NK-92 treated with Interleukin-12 subunit alpha and Interleukin-12 subunit beta, amount 100 ng/mL, for 24 hours (cell line): ENCODE data around the gene GPM6B.
A peak's percentile ranks its signal among the peaks of the same experiment; 100 is the strongest.
"Not testable (repeated sequence)": the region's sequence is repeated elsewhere in the genome, so short reads cannot be mapped to it uniquely, and the experiment has no call there.

ENCODE experiments used
- DNase-seq: peaks from one replicate; lab custom pipeline; 2025; lab: John Stamatoyannopoulos, UW

Gene GPM6B

GRCh38 chrX:13764281-13764680 is 52.6 kb downstream of the GPM6B start:
- DNase-seq = no peak

- no peak for DNase-seq
Measured at GRCh38 chrX:13763489-13763888, 53.4 kb downstream of the GPM6B start.

DNA sequence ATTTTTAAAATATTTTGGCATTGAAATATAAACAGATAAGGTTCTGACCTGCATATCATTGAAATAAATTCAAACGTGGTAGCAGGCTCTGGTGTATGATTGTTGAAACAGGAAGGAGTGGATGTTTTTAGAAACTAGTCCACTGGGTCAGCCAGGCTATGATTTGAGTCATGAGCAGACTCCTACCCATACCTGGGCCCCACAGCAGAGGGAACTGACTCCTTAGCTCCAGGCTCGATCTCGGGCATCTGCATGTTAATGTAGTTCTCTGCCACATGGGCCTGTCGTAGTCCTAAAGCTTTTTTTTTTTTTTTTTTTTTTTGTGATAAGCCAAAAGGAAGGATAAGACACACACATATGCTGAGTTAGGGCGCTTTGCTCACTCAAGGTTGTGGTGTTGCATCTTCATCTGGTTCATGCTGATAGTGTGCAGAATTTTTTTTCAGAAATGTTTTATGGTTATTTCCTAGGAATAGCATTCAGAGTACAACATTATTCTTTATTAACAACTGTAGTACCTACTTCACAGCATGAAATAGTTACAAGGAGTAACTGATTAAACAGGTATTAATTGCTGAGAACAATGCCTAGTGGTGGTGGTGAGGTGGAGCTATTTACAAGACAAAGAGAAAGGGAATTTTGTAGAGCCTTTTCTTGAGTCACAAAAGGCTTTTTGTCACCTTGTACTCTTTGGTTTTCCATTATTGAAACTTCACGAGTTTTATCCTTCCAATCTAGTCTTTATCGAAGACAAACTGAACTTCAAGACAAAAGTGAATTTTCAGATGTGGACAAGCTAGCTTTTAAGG is 55.1 kb downstream of the GPM6B start:
- DNase-seq = no peak

DNA sequence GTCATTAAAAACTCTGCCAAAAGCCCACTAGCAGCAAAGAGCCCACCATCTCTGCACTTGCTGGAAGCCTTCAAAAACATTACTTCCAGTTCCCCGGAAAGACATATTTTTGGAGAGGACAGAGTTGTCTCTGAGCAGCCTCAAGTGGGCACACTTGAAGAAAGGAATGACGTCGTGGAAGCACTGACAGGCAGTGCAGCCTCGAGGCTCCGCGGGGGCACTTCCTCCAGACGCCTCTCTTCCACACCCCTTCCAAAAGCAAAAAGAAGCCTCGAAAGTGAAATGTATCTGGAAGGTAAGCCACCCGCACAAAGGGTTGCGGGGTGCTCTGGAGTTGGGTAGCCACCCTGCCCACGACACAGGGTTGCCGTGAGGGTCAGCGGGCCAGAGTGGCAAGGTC is 56.5 kb downstream of the GPM6B start:
- DNase-seq = no peak

DNA sequence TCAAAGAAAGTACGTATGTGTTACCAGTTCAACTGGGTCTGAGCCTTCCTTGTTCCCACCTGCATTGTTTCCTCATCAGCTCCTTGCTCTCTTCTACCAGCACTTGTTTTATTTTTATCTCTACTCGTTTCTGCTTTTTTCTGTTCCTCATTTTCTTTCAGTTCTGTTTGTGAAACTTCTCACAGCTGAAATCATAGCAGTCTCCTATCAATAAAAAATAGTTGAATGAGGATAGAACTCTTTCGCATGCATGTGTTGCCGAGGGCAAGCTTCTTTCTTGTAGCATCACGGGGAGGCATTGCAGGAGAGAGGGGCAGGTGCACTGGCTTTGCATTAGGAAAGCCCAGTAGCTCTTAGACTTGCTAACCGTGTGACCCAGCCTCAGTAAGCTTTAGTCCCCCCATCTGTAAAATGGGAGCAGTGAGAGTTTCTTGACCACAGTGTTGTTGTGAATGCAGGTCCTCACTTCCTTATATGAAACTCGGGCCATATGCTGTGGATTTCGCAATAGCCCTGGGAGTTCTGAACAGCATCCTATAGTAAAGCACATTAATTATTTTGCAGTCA is 57.7 kb downstream of the GPM6B start:
- no peak for DNase-seq

DNA sequence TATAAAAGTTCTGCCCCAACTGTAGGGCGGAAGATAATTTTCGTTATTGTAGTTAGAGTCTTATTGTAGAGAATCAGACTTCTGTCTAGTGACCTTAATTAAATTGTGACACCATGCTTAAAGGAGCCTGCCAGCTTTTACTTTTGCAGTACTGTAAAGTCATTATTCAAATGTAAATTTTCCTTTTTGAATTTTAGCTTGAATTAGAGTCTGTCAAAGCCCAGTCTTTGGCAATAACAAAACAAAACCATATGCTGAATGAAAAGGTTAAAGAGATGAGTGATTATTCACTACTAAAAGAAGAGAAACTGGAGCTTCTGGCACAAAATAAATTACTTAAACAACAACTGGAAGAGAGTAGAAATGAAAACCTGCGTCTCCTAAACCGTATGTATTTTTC is 60.5 kb downstream of the GPM6B start:
- no peak for DNase-seq

DNA sequence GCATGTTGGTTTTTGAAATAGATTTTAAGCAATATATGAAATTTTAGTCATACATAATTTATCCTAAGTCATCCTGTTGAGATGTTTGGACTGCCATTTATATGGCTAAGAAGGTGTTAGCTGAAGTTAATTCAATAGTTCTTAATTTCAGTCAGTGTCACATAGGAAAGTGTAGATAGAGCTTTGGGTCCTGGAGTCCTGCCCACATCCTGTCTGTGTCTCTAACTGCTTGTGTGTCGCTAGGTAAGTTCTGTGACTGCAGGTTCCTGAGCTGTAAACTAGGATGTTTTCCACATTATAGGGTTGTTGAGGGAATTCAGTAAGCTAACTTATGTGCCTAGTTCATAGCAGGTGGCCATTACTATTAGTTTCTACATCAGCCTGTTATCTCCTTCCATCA is 61.6 kb downstream of the GPM6B start:
- DNase-seq = no peak

DNA sequence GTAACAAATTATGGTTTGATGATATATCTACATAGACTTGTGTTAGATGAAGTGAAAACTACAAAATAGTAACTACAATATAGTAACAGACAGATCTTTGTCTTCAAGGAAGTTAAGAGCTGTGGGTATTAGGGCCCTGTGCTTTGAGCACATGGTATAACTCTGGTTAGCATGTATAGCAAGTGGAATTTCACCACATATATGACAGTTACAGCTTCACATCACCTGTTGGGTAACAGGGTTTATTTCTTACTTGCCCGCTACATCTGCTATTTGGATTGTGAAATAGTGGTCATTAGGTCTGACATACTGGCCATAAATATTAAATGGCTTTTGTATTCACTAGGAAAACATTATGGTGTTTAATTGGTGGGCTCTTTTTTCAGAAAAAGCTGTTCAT is 62.1 kb downstream of the GPM6B start:
- no peak for DNase-seq

GRCh38 chrX:13752646-13753045 is 64.2 kb downstream of the GPM6B start:
- no peak for DNase-seq

GRCh38 chrX:13752141-13752540 is 64.8 kb downstream of the GPM6B start:
- DNase-seq = no peak

DNA sequence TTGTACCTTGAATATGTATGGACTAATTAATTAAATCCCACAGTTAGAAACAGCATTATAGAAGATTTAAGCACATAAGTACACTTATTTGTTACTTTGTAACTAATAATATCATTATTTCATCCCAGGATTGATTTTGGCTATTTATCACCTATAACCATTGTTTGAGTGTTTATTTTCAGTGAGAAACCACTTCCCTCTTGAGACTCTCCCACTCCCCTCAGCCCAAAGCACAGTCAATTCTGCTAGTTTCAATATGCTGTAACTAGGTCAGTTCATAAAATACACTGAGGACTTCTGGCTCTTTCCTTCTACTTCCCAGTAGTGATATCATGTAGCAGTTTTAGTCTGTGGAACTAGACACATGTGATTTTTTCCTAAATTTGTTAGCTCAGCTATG is 66.1 kb downstream of the GPM6B start:
- no peak for DNase-seq

DNA sequence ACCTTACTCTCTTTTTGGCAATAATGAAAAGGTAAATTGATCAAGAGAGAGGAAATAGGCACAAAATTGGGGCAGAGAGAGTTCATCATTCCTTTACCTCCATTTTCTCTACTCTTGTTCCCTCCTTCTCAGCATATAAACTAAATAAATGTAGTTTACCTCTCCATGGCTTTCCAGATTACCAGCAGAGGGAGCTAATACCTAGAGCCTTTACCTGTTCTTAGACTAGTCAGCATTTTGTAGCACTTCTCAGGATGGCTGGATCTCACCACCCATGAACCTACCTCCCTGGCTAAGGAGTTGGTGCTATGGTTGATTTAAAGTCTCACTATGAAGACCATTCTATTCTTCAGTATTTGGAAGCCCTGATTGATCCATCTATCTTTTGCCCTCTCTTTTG is 66.7 kb downstream of the GPM6B start:
- no peak for DNase-seq

DNA sequence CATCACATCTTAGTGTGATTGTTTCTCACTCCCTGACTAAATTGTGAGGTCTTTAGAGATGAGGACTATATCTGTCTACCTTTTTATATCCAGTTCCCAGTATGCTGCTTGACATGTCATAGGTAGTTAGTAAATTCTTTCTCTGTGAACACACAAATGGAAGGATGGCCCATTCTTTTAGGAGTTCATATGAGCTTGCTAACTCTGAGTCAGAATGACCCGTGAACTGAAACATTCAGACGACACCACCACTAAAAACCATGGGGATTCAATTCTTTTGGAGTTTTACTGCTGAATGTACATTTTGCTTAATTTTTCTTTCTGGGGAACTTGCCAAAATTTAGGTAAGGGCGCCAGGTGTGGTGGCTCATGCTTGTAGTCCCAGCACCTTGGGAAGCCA is 68.4 kb downstream of the GPM6B start:
- no peak for DNase-seq

- DNase-seq = no peak
Measured at GRCh38 chrX:13747836-13748235, 69.1 kb downstream of the GPM6B start.

DNA sequence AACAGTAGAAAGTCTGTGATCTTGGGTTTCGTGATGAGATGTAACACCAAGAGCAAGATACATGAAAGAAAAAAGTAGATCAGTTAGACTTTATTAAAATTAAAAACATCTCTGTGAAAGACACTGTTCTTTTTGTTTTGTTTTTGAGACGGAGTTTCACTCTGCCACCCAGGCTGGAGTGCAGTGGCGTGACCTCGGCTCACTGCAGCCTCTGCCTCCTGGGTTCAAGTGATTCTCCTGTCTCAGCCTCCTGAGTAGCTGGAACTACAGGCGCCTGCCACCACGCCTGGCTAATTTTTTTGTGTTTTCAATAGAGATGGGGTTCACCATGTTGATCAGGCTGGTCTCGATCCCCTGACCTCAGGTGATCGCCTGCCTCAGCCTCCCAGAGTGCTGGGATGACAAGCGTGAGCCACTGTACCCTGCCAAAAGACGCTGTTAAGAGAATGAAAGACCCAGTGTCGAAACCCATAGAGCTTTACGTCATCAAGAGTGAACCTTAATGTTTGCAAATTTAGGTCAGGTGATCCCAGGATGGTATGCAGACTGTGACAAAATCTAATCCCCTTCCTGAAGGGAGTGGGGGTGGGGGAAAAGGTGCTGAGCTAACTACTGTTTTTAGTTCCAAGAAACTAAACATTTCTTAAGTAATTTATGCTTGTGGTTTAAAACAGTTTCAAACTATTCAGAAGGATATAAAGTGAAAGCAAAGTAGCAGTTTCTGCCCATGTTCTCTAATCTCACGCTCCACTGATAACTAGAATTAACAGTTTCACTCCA is 74.3 kb downstream of the GPM6B start:
- DNase-seq = peak; percentile 19

DNA sequence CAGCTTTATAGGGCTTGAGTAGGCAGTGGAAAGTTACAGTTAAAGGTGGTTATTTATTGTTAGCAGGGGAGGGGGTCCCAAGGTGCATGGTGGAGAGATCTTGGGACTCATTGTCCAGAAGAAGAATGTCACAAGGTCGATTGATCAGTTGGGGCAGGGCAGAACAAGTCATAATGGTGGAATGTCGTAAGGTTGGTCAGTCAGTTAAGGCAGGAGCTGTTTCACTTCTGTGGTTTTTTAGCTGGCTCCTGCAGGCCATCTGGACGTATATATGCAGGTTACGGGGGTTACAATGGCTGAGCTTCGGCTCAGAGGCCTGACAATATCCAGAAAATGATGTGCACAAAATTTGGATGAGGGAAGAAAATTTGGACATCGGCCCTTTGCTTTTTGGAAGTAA is 75.2 kb downstream of the GPM6B start:
- DNase-seq = no peak

DNA sequence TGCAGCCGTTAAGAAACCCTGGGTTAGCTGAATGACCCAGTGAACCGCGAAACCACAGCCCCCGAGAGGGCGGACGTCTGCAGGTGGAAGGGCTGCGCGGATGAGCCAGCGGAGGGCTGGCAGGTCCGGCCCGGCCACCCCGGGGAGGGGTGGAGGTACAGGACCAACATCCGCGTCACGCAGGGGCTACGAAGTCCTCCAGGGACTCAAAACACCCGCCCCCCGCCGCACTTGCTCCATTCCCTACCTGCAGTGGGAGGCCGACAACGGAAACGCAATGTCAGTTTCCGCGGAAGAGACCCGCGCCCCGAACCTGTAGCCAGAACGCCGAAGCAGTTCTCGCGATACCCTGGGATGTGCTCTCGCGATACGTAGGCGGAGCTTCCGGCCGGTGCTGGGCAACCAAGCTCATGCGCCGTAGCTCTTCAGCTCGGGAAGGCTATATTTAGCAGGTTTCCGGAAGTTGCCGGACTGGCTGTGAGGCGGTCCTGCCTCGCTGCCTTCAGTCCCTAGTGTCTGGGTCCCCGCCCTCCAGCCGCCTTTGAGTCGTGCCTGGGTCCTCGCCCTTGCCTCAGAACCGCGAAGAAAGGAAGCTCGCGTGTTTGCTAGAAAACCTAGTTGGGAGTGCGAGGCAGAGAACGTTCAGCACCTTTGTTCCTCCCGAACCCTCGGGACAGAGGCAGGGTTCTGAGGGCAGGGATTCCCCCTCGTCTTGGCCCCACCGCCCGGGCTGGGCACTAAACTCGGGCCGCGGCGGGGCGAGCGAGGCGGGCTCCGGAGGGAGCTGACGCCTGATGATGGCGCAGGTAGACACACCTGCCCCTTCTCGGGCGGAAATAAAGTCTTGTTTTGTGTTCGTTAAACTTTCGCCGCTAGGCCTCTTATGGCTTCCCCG is 82.4 kb downstream of the GPM6B start, which contains the start of the genes OFD1 and TRAPPC2:
Gene OFD1 (plus strand): TSS at position 471 of the 895 bp plus-strand sequence. CDS start 324 bp downstream, at position 795.
Gene TRAPPC2 (minus strand): TSS at position 343 of the 895 bp plus-strand sequence. CDS start 14,657 bp downstream, outside the sequence.
- peak; percentile 85 for DNase-seq

DNA sequence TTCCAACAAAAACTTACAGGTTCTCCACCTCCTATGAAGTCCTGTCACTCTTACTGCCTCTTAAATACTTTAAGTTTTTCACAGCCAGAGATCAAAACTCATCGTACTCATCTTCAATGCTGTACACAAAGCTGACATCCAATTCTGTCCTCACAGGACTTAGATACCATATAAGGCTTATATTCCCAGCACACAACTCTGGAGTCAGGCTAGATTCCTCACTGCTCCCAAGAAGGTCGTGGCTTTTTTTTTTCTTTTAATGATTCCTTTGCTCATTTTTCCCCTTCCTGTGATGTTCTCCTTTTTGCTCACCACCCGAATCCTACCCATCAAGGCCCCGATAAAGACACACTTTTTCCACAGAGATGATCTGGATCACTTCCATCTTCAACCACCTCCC is 83.4 kb downstream of the GPM6B start:
- no peak for DNase-seq

- no peak for DNase-seq
Measured at GRCh38 chrX:13732246-13733067, 84.4 kb downstream of the GPM6B start.

- not testable (repeated sequence) for DNase-seq
Measured at GRCh38 chrX:13730523-13730922, 86.4 kb downstream of the GPM6B start.

- not testable (repeated sequence) for DNase-seq
Measured at GRCh38 chrX:13726583-13726982, 90.3 kb downstream of the GPM6B start.
